Natural killer cell (primary cell): ENCODE measurements around the gene RCBTB2. TPM values are rescaled to one million over a fixed set of nuclear protein-coding genes. Genes with fewer than 3 reads are reported as not detected.

Source experiments
- ATAC-seq, 3 donors: fragments of 150-1000 bp in 2 of 3; fragments of 200-7000 bp in 1 of 3; cut with Tn5 transposase; 1 replicate in 1 of 3; 2 replicates in 2 of 3; pipeline ENCODE4 v1.10.0; 2021; ENCODE audit warnings: mild to moderate bottlenecking in 2 of 3, moderate library complexity in 2 of 3
- DNase-seq, 2 donors: peaks; one replicate each; pipeline versions ENCODE4 v3.0.0 to v3.0.0-alpha.2; 2013 to 2021; ENCODE audit warnings: mixed read lengths in 1 of 2
- H3K27ac ChIP-seq: one replicate; pipeline ENCODE4 v1.5.1; 2013; ENCODE audit warnings: mild to moderate bottlenecking, low read length
- H3K27me3 ChIP-seq: one replicate; pipeline ENCODE4 v1.6.1; 2013; ENCODE audit warnings: low read length; ENCODE audit not compliant: control insufficient read depth, insufficient read depth
- H3K36me3 ChIP-seq: one replicate; pipeline ENCODE4 v1.6.1; 2013; ENCODE audit warnings: low read length; ENCODE audit not compliant: control insufficient read depth, insufficient read depth
- H3K4me1 ChIP-seq: one replicate; pipeline ENCODE4 v1.6.1; 2013; ENCODE audit warnings: low read length; ENCODE audit not compliant: control insufficient read depth, insufficient read depth
- H3K4me3 ChIP-seq: one replicate; pipeline ENCODE4 v1.5.1; 2013; ENCODE audit warnings: low read length
- H3K9me3 ChIP-seq: one replicate; pipeline ENCODE4 v1.6.1; 2013; ENCODE audit warnings: low read length; ENCODE audit not compliant: control insufficient read depth, insufficient read depth
- H3K27ac Mint-ChIP-seq, 2 donors: one replicate each; pipeline ENCODE4 v1.8.0; 2022; ENCODE audit warnings: mild to moderate bottlenecking in 2 of 2, mixed read lengths in 2 of 2, moderate library complexity in 1 of 2
- H3K27me3 Mint-ChIP-seq, 2 donors: one replicate each; pipeline ENCODE4 v1.8.0; 2022; ENCODE audit warnings: low read depth in 2 of 2, mixed read lengths in 2 of 2
- H3K36me3 Mint-ChIP-seq: one replicate; pipeline ENCODE4 v1.8.0; 2022; ENCODE audit warnings: mixed read lengths
- H3K4me1 Mint-ChIP-seq, 2 donors: one replicate each; pipeline ENCODE4 v1.8.0; 2022; ENCODE audit warnings: mixed read lengths in 2 of 2
- H3K4me3 Mint-ChIP-seq: one replicate; pipeline ENCODE4 v1.8.0; 2022; ENCODE audit warnings: mild to moderate bottlenecking, moderate library complexity, mixed read lengths
- H3K9me3 Mint-ChIP-seq, 2 donors: one replicate each; pipeline ENCODE4 v1.8.0; 2022; ENCODE audit warnings: mixed read lengths in 2 of 2
- CTCF ChIP-seq: fragments of 200-600 bp; IDR thresholded peaks from one replicate; pipeline ENCODE4 v1.8.0; 2022; ENCODE audit warnings: antibody characterized with exemption
- WGBS: methylation state at CpG from one replicate; pipeline ENCODE4 v1.1.7; 2013; ENCODE audit warnings: missing lambda C conversion rate; ENCODE audit not compliant: insufficient coverage; 5-methylcytosine and 5-hydroxymethylcytosine counted together
- intact Hi-C: fragments of 100-400 bp; cut with micrococcal nuclease; formaldehyde crosslinking; loops from one replicate; pipeline ENCODE4 v1.14.2; 2022
- total RNA-seq, 4 donors: library from RNA; stranded (reverse); fragments of 120-200 nt in 1 of 4; gene quantifications; one replicate each; pipeline versions ENCODE4 v1.2.3 to v1.2.4, GENCODE V29; 2013 to 2022

Gene RCBTB2
- total RNA-seq, 3 donors from 2014 or later (not counting 1 experiment from before 2014, with no cell fraction given), result 21.9 to 27.1 (median 24.2) TPM

- Histone ChIP-seq H3K36me3 (no peaks in the 10 kb centered on the region), H3K9me3 (no peaks in the 10 kb centered on the region), H3K4me1 (peaks cover 64% of the 10 kb centered on the region), H3K4me3 (no peak overlapping the region), H3K27me3 (no peaks in the 10 kb centered on the region), H3K27ac (peak overlapping the region; percentile 32)
- DNase-seq, result peak; percentile 41 to 63
- H3K27me3 Mint-ChIP-seq, result no peaks in the 10 kb centered on the region
- WGBS, result 46% methylated on average over 4 of the region's 7 CpGs
- peak overlapping the region; percentile 69 to 90 for H3K27ac Mint-ChIP-seq
- intact Hi-C loops, result loop anchor here (10.0 kb wide), 1 partner anchor 262 kb away; the partner anchor contains the start of gene ITM2B
- TF ChIP-seq CTCF, result no peak
- H3K36me3 Mint-ChIP-seq, result no peaks in the 10 kb centered on the region
- H3K9me3 Mint-ChIP-seq, result no peaks in the 10 kb centered on the region
- peaks cover 47 to 52% of the 10 kb centered on the region in 2 donors for H3K4me1 Mint-ChIP-seq
- H3K4me3 Mint-ChIP-seq, result peak overlapping the region; percentile 80
- peak in 1 of 3 donors; percentile 37 for ATAC-seq
Measured at GRCh38 chr13:48496271-48497161, 36.4 kb downstream of the RCBTB2 start.

- DNase-seq (no peak), ATAC-seq (peak in 1 of 3 donors; percentile 2)
- Histone ChIP-seq H3K4me1 (peaks cover 61% of the 10 kb centered on the region), H3K9me3 (no peaks in the 10 kb centered on the region), H3K27me3 (no peaks in the 10 kb centered on the region), H3K27ac (no peak overlapping the region), H3K4me3 (no peak overlapping the region), H3K36me3 (no peaks in the 10 kb centered on the region)
- Mint-ChIP-seq H3K36me3 (no peaks in the 10 kb centered on the region), H3K27ac (no peak overlapping the region), H3K4me3 (peak overlapping the region; percentile 35), H3K4me1 (peaks cover 44 to 45% of the 10 kb centered on the region in 2 donors), H3K27me3 (no peaks in the 10 kb centered on the region), H3K9me3 (no peaks in the 10 kb centered on the region)
- WGBS, result no CpG with 5 or more reads among the region's 1 CpG
- intact Hi-C loops, result loop anchor here (10.0 kb wide), 1 partner anchor 260 kb away; the partner anchor contains the start of gene ITM2B
- no peak for TF ChIP-seq CTCF
Measured at GRCh38 chr13:48494874-48495273, 38.0 kb downstream of the RCBTB2 start.

GRCh38 chr13:48493851-48494250 lies 39.0 kb downstream of the RCBTB2 start:
- TF ChIP-seq CTCF, result no peak
- Mint-ChIP-seq H3K9me3 (no peaks in the 10 kb centered on the region), H3K4me3 (no peak overlapping the region), H3K27me3 (no peaks in the 10 kb centered on the region), H3K27ac (no peak overlapping the region), H3K36me3 (no peaks in the 10 kb centered on the region), H3K4me1 (peaks cover 45% of the 10 kb centered on the region in 2 donors)
- Histone ChIP-seq H3K36me3 (peaks cover 5% of the 10 kb centered on the region), H3K27ac (no peak overlapping the region), H3K4me1 (peaks cover 61% of the 10 kb centered on the region), H3K4me3 (no peak overlapping the region), H3K9me3 (no peaks in the 10 kb centered on the region), H3K27me3 (no peaks in the 10 kb centered on the region)
- DNase-seq (no peak), ATAC-seq (no peak)
- WGBS, result 100% methylated on average over 2 of the region's 2 CpGs
- intact Hi-C loops, result loop anchor here (2.0 to 10.0 kb wide), 3 partner anchors 39 to 259 kb away; partner anchors contain the start of genes ITM2B and RCBTB2
